ENCODE data around the gene DICER1. TPM values are rescaled to one million over a fixed set of nuclear protein-coding genes. Genes with fewer than 3 reads are reported as not detected.

Gene DICER1
- total RNA-seq (ENCODE audit: low replicate concordance): 18.8 and 23.6 TPM in 2 replicates

GRCh38 chr14:95157327-95158189 lies at the start of gene DICER1:
Gene DICER1, minus strand, starts transcription at chr14:95157529. Its CDS starts 24,071 bp downstream, at chr14:95133458.

Other genes starting within 250 kb of the DICER1 start
- gene CLMN, start 162.4 kb upstream of the DICER1 start, total RNA-seq (ENCODE audit: low replicate concordance): 0.15 and 0.23 TPM in 2 replicates

All from smooth muscle cell of the coronary artery (primary cell).